Colon (tissue), 2 donors: ENCODE data around the gene NAT14.
"Not testable (repeated sequence)": the region's sequence is repeated elsewhere in the genome, so short reads cannot be mapped to it uniquely, and the experiment has no call there.

Source experiments
- FAIRE-seq: peaks from 2 replicates; lab custom pipeline; 2012; peaks lifted over from hg19 to GRCh38; lab: Jason Lieb, UNC
- donor health status: control.
- donor health status: control.

NAT14 gene, protein sequence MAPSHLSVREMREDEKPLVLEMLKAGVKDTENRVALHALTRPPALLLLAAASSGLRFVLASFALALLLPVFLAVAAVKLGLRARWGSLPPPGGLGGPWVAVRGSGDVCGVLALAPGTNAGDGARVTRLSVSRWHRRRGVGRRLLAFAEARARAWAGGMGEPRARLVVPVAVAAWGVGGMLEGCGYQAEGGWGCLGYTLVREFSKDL

GRCh38 chr19:55484593-55485438 is at the start of gene NAT14:
Gene NAT14 (plus strand): TSS chr19:55485188. CDS start chr19:55485709, 521 bp downstream.
- FAIRE-seq: no peak

DNA sequence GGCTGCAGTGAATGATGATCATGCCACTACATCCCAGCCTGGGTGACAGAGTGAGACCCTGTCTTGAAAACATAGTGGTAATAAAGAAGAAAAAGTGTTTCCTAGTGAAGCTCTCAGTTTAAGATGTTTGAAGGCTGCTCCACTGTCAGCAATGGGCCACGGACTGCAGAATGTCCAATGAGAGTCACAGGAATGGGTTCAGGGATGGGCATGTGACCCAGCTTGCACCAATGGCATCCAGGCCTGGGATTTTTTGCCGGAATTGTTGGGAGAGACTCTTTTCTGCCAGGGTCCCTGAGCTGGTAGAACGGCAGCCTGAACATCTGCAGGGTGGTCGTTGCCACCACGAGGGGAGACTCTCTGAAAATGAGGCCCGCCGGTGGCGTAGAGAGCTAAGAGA is 48.1 kb upstream of the NAT14 start:
- no peak for FAIRE-seq

- FAIRE-seq: no peak
These were observed 47.6 kb upstream of the NAT14 start for GRCh38 chr19:55437410-55437809.

GRCh38 chr19:55439052-55439451 is 45.9 kb upstream of the NAT14 start:
- no peak for FAIRE-seq

DNA sequence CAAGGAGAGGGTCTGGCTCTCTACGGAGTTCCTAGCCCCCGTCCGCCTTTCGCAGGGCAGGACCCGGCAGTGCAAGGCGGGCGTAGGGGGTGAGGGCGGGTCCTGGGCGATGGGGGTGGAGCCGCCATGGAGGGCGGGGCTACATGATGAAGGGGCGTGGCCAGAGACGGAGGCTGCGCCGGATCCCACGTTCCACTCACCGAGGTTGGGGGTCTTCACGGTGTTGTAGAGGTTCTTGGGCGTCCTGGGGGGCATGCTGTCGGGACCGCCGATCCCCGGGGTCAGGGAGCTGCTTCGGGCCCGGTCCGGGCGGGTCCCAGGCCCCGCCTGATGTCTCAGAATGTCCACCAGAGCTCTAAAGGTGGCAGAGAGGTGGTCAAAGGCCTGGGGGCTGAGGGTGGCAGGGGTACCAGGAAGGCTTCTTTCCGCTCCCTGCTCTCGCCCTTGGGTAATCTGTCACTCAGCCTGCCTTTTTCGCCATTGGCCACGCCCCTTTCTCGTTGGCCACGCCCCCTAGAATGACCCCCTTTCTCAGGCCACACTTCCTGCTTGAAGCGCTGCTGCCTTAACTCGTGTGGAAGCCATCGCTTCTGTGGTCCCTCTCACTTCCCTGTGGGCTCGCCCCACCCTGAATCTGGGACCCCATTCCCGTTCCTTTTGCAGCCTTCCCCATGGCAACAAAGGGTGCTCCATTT is 44.4 kb upstream of the NAT14 start:
- FAIRE-seq: no peak

GRCh38 chr19:55441319-55441691 is 43.7 kb upstream of the NAT14 start:
- no peak for FAIRE-seq

GRCh38 chr19:55441692-55442321 is 43.2 kb upstream of the NAT14 start:
- FAIRE-seq: no peak

GRCh38 chr19:55442372-55442961 is 42.5 kb upstream of the NAT14 start:
- no peak for FAIRE-seq

DNA sequence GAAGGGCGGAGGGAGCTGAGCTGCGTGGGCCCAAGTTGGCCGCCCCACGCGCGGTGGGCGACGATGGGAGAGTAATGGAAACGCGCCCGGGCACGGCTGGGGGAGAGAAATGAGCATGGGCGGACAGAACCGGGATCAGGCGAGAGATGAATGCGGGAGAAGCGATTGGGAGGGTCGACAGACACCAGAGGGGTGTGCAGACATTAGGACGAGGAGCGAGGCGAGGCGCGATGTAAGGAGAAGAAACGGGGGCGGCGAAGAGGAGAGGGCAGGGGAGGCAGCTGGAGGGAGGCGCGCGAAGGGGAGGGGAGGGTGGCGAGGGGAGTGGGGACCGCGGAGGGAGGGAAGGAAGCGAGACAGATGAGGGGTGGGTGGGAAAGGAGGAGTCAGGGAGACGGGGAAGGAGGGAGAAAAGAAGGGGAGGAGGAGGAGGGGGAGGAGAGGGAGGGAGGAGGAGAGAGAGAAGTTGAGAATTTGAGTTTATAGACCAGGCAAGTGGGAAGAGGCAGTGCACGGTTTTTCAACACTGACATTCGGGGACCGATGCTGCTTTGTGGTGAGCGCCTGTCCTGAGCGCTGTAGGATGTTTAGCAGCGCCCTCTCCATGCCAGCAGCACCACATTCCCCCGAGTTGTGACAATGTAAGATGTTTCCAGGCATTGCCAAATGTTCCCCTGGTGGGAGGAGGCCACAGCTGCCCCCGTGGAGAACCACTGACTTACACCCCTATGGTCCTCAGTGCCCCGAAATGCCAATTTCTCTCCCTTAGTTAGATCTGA is 41.8 kb upstream of the NAT14 start, which contains the start of gene SHISA7:
SHISA7 (minus strand) TSS at position 256 of the 779 bp plus-strand sequence. CDS start 437 bp downstream, outside the sequence.
- FAIRE-seq: no peak

DNA sequence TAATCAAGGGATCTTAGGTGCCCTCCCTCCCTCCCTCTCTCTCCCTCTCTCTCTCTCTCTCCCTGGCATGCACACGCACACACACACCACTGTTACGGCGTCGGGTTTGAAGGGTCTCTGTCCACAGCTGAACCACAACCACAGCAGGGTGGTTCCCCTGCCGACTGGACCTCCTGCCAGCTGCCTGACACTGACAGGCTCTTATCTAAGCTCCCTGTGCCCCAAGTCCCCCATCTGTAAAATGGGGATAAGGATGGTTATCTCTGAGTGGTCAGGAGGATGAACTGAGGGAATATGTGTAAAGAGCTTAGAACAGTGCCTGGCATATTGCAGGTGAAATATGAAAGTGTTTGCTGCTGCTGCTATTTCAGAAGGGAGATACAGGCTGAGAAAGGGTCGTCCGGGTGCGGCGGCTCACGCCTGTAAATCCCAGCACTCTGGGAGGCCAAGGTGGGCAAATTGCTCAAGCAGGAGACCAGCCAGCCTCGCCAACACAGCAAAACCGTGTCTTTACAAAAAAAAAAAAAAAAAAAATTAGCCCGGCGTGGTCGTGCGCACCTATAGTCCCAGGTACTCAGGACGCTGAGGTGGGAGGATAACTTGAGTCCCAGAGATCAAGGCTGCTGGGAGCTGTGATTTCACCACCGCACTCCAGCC is 41.0 kb upstream of the NAT14 start:
- no peak for FAIRE-seq

DNA sequence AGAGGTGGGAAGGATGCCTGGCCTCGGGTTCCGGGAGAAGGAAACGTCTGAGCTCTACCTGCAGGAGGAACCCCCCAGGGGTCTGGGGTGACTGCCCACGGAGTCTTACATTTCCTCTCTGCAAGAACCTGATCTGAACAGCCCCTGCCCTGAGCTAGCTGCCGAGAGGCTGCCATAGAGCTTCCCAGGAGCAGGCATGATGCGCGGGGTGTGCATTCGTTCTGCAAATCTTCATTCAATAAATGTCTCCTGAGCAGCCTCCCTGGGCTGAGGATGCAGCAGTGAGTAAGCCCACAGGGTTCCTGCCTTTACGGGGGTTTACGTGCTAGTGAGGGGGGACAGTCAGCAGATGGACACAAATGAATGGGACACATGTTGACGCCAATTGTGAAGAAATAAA is 40.3 kb upstream of the NAT14 start:
- FAIRE-seq: no peak

GRCh38 chr19:55446060-55446459 is 38.9 kb upstream of the NAT14 start:
- FAIRE-seq: no peak

DNA sequence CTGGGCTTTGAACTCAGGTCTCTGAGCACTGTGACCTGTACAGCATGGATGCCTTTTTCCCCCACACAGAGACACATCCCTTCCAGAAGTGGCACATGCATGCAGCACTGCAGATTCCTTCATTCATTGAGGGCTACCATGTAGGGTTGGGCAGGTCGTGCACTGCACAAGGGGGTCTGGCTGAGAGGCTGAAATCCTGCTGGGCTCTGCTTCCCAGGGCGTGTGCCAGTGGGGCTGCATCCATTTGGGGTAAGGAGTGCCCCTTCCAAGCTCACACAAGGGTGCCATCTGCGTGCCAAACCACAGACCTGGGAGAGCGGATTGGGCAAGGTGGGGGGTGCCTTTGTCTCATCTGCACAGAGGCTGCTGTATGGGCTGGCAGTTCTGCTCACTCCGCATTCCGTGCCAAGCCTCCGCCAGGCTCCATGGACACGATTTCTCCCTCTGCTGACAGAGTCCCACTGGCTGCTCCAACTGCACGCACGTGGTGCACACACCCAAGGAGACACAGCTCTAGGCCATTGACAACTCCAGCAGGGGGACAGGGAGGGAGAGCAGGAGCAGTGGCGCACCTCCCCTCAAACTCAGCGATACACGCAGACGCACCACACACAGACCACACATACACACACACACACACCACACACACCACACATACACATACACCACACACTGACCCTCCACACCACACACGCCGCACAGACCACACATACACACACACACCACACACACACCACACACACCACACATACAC is 37.4 kb upstream of the NAT14 start:
- FAIRE-seq: no peak

DNA sequence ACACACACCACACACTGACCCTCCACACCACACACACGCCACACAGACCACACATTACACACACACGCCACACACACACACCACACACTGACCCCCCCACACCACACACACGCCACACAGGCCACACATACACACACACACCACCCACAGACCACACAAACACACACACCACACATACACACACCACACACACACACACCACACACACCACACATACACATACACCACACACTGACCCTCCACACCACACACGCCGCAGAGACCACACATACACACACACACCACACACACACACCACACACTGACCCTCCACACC is 36.9 kb upstream of the NAT14 start:
- not testable (repeated sequence) for FAIRE-seq

DNA sequence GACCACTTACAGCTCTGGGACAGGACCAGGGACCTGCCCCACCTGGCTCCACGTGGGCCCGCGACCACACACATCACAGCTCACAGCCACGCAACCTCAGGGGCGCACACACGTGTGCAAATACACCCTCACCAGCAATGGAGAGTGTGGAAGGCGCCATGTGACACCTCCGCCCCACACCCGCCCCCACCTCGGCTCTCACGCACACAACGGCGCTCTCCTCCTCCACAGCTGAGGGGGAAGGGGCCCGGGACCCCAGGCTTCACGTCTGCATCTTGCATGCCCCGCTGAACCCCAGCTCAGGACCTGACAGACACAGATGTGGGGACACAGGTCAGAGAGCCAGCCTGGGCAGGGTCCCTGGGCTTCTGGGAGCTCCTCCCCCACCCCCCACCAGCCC is 35.5 kb upstream of the NAT14 start:
- no peak for FAIRE-seq

GRCh38 chr19:55451163-55451964 is 33.6 kb upstream of the NAT14 start:
- no peak for FAIRE-seq

DNA sequence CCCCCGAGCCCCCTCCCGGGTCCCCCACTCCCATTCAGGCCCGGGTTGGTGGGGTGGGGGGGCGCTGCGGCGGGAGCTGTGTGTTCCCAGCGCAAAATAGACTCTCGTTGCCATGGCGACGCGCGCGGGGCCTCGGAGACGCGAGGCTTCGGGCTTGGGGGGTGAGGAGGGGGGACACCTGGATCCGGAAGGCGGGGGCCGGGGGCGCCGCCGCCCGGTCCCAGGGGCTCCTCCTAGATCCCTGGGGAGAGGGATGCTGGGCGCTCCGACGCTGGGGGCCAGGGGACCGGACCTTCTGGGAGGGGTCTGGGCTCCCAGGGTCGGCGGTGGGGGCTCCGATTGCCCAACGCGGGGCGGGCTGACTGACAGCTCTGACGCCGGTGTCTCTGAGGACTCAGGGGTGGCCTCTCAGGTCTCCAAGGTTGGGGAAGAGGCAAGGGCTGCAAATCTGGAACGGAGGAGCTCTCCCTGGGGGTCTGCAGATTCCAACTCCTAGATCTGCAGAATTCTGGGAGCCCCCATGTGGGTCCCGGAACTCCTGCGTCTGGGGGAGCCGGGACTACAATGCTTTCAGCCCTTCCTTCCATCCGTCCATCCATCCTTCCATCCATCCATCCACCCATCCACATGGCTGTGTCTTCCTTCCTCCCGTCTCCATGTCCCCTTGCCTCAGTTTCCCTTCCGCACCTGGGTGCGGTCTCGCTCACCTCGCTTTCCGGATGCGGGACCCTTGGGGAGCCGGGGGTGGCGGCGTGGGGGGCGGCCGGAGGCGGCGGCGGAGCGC is 32.8 kb upstream of the NAT14 start:
- no peak for FAIRE-seq

DNA sequence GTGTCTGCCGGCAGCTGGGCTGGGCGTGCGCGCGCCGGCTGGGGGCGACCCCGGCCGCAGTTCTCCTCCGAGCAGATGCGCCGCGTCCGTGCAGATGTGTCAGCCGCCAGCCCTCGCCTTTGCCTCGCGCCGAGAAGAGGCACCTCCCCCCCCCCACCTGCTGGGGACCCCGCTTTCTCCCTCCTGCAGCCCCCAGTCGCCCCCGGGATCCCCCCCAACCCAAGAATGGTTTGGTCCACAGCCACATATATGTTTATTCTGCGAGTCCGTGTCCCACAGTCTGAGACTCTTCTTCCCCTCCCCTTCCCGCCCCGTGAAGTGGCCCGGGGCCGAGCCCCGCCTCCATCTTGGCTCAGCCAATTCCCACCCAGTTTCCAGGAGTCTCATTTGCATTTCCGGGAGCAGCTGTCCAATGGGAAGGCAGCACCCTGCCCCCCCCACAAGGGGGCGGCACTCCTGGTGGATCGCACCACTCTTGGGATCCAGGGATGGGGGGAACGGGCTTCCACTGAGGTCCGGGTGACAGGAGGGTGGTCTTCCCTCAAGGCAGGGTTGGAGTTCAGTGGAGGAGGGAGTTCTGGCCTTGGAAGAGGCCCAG is 32.1 kb upstream of the NAT14 start:
- FAIRE-seq: no peak
